ENCODE measurements around the gene SNCA. TPM values are rescaled to one million over a fixed set of nuclear protein-coding genes. Genes with fewer than 3 reads are reported as not detected.

The SNCA gene
- polyA plus RNA-seq, 3 donors, result 13.2 to 39.4 (median 24.3) TPM

DNA sequence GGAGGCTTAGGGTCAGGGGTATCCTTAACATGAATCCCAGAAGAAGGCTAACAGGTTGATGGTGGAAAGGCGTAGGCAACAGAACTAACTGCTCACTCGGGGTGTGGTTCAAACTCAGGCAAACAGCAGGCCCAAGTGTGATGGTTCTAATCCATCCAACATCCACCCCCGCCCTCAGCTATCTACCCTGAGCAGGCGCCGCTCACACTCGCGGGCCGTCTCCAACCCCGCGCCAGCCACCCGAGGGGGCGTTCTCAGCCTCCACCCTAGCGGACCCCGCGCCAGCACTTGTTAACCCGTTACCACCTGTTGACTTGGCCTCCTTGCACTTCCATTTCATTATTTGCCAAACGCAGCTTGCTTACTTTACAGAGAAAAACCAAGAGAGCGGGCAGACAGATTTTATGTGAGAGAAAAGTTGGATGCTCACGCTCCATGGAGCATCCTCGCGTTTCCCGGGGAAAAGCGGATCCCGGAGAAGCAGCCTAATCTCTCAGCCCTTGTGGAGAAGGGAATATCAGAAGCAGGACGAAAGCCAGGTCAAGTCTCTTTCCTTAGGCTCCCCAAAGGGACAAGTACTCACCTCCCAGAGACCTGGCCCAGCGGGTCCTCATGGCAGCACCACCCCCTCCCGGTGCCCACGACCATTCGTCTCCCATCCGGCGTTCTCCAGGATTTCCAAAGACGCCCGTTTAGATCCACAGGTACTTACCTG is 773 bp downstream of the SNCA start:
- H3K27ac Mint-ChIP-seq, result peak overlapping the region in 3 of 7 donors; percentile 56 to 84 (median 58)
- peaks cover 0 to 4% of the 10 kb centered on the region in 2 donors for H3K27me3 ChIP-seq (ENCODE audit: control insufficient read depth in 2 of 2, insufficient read depth in 2 of 2, low read length in 2 of 2)
- H3K27ac ChIP-seq (ENCODE audit: low read depth in 1 of 2, low read length in 2 of 2), result peak overlapping the region in 1 of 2 donors; percentile 67
- peaks cover 12% of the 10 kb centered on the region for H3K79me2 ChIP-seq (ENCODE audit: insufficient read depth, low read length)
- TF ChIP-seq, protein P1, sequence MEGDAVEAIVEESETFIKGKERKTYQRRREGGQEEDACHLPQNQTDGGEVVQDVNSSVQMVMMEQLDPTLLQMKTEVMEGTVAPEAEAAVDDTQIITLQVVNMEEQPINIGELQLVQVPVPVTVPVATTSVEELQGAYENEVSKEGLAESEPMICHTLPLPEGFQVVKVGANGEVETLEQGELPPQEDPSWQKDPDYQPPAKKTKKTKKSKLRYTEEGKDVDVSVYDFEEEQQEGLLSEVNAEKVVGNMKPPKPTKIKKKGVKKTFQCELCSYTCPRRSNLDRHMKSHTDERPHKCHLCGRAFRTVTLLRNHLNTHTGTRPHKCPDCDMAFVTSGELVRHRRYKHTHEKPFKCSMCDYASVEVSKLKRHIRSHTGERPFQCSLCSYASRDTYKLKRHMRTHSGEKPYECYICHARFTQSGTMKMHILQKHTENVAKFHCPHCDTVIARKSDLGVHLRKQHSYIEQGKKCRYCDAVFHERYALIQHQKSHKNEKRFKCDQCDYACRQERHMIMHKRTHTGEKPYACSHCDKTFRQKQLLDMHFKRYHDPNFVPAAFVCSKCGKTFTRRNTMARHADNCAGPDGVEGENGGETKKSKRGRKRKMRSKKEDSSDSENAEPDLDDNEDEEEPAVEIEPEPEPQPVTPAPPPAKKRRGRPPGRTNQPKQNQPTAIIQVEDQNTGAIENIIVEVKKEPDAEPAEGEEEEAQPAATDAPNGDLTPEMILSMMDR (IDR thresholded peaks at IDR 0.05), result no peak
- H3K4me3 ChIP-seq (replicated peaks in 1 of 3; ENCODE audit: low read depth in 2 of 3, low read length in 3 of 3), result peak overlapping the region; percentile 60 to 83 (median 60)
- peaks cover 28% of the 10 kb centered on the region for H3K4me1 Mint-ChIP-seq
- H4K20me1 ChIP-seq (ENCODE audit: insufficient read depth, low read length), result no peaks in the 10 kb centered on the region
- no peaks in the 10 kb centered on the region for H3K36me3 ChIP-seq (replicated peaks in 1 of 2; ENCODE audit: control insufficient read depth in 1 of 2, insufficient read depth in 2 of 2, low read length in 2 of 2)
- H3K9me3 Mint-ChIP-seq, result no peaks in the 10 kb centered on the region
- DNase-seq, result no peak
- peak overlapping the region; percentile 66 for H3K9ac ChIP-seq (ENCODE audit: insufficient read depth, low read length, poor library complexity, severe bottlenecking)
- peaks cover 16 to 21% of the 10 kb centered on the region in 2 donors for H3K36me3 Mint-ChIP-seq
- intact Hi-C loops (cut with micrococcal nuclease), result loop anchor here in 1 of 2 donors (5.0 kb wide), 1 partner anchor 724 kb away; the partner anchor contains the start of gene TIGD2
- H3K4me1 ChIP-seq (ENCODE audit: control insufficient read depth in 1 of 2, insufficient read depth in 2 of 2, low read length in 2 of 2), result peaks cover 18 to 29% of the 10 kb centered on the region in 2 donors
- peak overlapping the region; percentile 95 for H2AFZ ChIP-seq (ENCODE audit: insufficient read depth, low read depth, low read length, poor library complexity, severe bottlenecking)
- H3K9me3 ChIP-seq (replicated peaks in 1 of 2; ENCODE audit: control insufficient read depth in 1 of 2, insufficient read depth in 1 of 2, low read length in 2 of 2), result no peaks in the 10 kb centered on the region
- peak overlapping the region; percentile 91 to 96 for H3K4me3 Mint-ChIP-seq
- peak overlapping the region; percentile 92 for H3K4me2 ChIP-seq (replicated peaks; ENCODE audit: extremely low read depth, low read length, poor library complexity, severe bottlenecking)
- under 1% methylated on average over 15 of the region's 33 CpGs for WGBS (ENCODE audit: insufficient coverage)
- peaks cover 11 to 15% (median 13%) of the 10 kb centered on the region in 3 donors for H3K27me3 Mint-ChIP-seq (ENCODE audit: low read depth in 3 of 3)

DNA sequence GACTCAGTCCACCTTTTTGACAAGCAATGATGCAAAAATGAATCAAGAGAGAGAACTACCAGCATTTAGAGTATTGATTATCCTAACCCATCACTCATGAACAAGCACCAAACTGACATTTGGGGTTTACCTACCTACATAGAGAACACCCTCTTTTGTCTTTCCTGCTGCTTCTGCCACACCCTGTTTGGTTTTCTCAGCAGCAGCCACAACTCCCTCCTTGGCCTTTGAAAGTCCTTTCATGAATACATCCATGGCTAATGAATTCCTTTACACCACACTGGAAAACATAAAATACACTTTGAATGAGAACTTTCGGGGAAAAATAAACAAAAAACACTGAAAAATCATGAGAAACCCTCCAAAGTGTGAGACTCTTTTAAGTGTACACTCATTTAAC is 1.5 kb downstream of the SNCA start:
- no peaks in the 10 kb centered on the region for H3K36me3 ChIP-seq (replicated peaks in 1 of 2; ENCODE audit: control insufficient read depth in 1 of 2, insufficient read depth in 2 of 2, low read length in 2 of 2)
- no CpG with 5 or more reads among the region's 1 CpG for WGBS (ENCODE audit: insufficient coverage)
- Mint-ChIP-seq H3K4me3 (no peak overlapping the region), H3K36me3 (peaks cover 17 to 21% of the 10 kb centered on the region in 2 donors), H3K9me3 (no peaks in the 10 kb centered on the region), H3K27ac (peak overlapping the region in 1 of 7 donors; percentile 16), H3K27me3 (ENCODE audit: low read depth in 3 of 3) (peaks cover 11 to 15% (median 13%) of the 10 kb centered on the region in 3 donors), H3K4me1 (peaks cover 28% of the 10 kb centered on the region)
- H3K9me3 ChIP-seq (replicated peaks in 1 of 2; ENCODE audit: control insufficient read depth in 1 of 2, insufficient read depth in 1 of 2, low read length in 2 of 2), result no peaks in the 10 kb centered on the region
- no peak for DNase-seq
- no peak overlapping the region for H2AFZ ChIP-seq (ENCODE audit: insufficient read depth, low read depth, low read length, poor library complexity, severe bottlenecking)
- H3K79me2 ChIP-seq (ENCODE audit: insufficient read depth, low read length), result peaks cover 12% of the 10 kb centered on the region
- TF ChIP-seq, protein P1 (IDR thresholded peaks at IDR 0.05), result no peak
- H3K4me3 ChIP-seq (replicated peaks in 1 of 3; ENCODE audit: low read depth in 2 of 3, low read length in 3 of 3), result no peak overlapping the region
- peaks cover 20 to 29% of the 10 kb centered on the region in 2 donors for H3K4me1 ChIP-seq (ENCODE audit: control insufficient read depth in 1 of 2, insufficient read depth in 2 of 2, low read length in 2 of 2)
- H3K27me3 ChIP-seq (ENCODE audit: control insufficient read depth in 2 of 2, insufficient read depth in 2 of 2, low read length in 2 of 2), result peaks cover 0 to 4% of the 10 kb centered on the region in 2 donors
- no peaks in the 10 kb centered on the region for H4K20me1 ChIP-seq (ENCODE audit: insufficient read depth, low read length)
- no peak overlapping the region for H3K9ac ChIP-seq (ENCODE audit: insufficient read depth, low read length, poor library complexity, severe bottlenecking)
- peak overlapping the region; percentile 92 for H3K4me2 ChIP-seq (replicated peaks; ENCODE audit: extremely low read depth, low read length, poor library complexity, severe bottlenecking)
- intact Hi-C loops (cut with micrococcal nuclease), result loop anchor here in 1 of 2 donors (5.0 kb wide), 1 partner anchor 723 kb away; the partner anchor contains the start of gene TIGD2
- H3K27ac ChIP-seq (ENCODE audit: low read depth in 1 of 2, low read length in 2 of 2), result no peak overlapping the region
